IPS-11a (cell line): ENCODE results near the gene TSPYL2.

Experiments
- H3K4me3 ChIP-seq: one replicate; pipeline ENCODE4 v1.5.1; 2013; ENCODE audit warnings: low read depth, low read length, control low read depth

Gene TSPYL2

GRCh38 chrX:53081925-53082772 is at the start of gene TSPYL2:
Gene TSPYL2, plus strand, starts transcription at chrX:53082367. Its CDS starts 132 bp downstream, at chrX:53082499.
- H3K4me3 ChIP-seq: peak within 1 kb of the TSS; percentile 55

DNA sequence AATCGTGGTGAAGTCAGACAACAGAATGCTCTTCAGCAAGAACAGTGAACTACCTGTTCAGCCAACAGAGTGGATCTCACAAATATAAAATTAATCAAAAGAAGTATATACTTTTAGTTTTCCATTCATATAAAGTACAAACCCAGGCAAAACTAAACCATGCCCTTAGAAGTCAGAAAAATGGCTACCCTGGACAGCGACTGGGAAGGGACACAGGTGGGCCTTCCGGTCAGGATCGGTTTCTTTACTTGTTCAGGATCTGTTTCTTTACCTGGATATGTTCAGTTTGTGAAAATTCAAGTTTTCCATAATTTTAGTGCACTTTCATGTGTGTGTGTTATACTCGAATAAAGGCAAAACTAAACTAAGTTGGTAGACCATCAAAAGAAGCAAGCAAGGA is 46.0 kb upstream of the TSPYL2 start:
- H3K4me3 ChIP-seq: no peak overlapping the region

GRCh38 chrX:53039236-53039635 is 42.9 kb upstream of the TSPYL2 start:
- H3K4me3 ChIP-seq: no peak overlapping the region

DNA sequence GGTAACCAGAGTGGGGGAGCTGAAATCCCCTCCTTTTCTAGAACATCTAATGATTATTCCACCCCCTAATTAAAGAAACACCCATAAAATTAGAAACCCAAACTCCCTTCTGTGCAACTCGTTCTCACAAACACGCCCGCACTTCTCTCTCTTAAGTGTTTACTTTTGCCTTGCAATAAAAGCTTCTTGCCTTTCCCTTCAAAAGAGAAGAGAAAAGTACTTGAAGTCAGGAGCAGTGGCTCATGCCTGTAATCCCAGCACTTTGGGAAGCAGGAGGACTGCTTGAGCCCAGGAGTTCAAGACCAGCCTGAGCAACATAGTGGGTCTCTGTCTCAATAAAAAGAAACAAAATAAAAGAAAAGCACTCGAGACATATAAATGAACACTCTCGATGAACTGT is 37.2 kb upstream of the TSPYL2 start:
- no peak overlapping the region for H3K4me3 ChIP-seq

- H3K4me3 ChIP-seq: no peak overlapping the region
These were observed 34.9 kb upstream of the TSPYL2 start for GRCh38 chrX:53047228-53047627.

GRCh38 chrX:53048169-53049126 is 33.7 kb upstream of the TSPYL2 start, which contains the start of gene GPR173:
Gene GPR173, plus strand, starts transcription at chrX:53048789. Its CDS starts 27,833 bp downstream, at chrX:53076622.
- peak within 1 kb of the TSS; percentile 51 for H3K4me3 ChIP-seq

DNA sequence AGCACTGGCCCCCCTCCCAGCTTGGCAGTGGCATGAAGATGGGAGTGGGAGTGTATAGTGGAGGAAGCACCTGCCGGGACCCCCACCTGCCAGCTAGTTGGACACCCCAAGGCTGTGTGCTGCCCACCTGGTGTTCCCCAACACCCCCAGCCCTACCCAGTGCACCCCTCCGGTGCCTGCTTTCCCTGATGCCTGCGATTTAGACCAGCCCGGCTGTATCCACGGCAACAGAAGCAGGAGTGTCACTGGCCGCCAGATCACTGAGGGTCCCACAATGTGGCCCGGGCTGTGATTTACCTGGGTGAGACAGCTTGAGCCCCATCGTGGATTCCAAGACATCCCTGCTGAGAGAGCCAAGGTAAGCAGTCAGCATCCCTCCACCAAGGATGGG is 33.0 kb upstream of the TSPYL2 start:
- H3K4me3 ChIP-seq: peak overlapping the region; percentile 2

GRCh38 chrX:53050841-53051240 is 31.3 kb upstream of the TSPYL2 start:
- H3K4me3 ChIP-seq: no peak overlapping the region

GRCh38 chrX:53055244-53055849 is 26.8 kb upstream of the TSPYL2 start:
- H3K4me3 ChIP-seq: no peak overlapping the region

GRCh38 chrX:53056292-53056691 is 25.9 kb upstream of the TSPYL2 start:
- no peak overlapping the region for H3K4me3 ChIP-seq

DNA sequence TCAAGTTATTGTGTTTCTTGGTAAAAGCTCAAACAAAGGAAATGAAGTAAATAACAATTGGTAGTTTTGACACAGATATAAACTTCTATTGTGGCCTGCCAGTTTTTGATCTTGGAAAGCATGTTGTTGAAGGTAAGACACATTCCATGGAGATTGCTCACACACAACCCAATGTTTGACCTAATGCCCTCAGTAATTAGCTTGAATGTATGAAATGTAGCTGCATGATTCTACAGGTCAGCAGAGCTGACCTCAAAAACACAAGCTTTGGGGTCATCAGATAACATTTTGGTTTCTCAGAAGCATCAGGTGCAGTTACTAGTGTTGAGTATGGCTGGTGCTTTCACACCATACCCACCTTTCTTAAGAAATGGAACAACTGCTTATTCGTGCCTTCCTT is 17.1 kb upstream of the TSPYL2 start:
- no peak overlapping the region for H3K4me3 ChIP-seq

DNA sequence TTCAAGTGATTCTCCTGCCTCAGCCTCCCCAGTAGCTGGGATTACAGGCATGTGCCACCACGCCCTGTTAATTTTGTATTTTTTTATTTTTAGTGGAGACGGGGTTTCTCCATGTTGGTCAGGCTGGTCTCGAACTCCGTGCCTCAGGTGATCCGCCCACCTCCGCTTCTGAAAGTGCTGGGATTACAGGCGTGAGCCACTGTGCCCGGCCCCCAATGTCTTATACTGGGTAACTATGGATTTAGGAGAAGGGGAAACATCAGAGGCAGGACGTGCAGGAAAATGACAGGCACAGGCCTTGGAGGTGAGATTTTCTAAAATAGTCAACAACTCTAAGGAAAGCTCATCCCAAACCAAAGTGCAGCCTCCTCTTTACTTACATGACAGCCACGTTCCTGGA is 11.1 kb upstream of the TSPYL2 start:
- H3K4me3 ChIP-seq: no peak overlapping the region

DNA sequence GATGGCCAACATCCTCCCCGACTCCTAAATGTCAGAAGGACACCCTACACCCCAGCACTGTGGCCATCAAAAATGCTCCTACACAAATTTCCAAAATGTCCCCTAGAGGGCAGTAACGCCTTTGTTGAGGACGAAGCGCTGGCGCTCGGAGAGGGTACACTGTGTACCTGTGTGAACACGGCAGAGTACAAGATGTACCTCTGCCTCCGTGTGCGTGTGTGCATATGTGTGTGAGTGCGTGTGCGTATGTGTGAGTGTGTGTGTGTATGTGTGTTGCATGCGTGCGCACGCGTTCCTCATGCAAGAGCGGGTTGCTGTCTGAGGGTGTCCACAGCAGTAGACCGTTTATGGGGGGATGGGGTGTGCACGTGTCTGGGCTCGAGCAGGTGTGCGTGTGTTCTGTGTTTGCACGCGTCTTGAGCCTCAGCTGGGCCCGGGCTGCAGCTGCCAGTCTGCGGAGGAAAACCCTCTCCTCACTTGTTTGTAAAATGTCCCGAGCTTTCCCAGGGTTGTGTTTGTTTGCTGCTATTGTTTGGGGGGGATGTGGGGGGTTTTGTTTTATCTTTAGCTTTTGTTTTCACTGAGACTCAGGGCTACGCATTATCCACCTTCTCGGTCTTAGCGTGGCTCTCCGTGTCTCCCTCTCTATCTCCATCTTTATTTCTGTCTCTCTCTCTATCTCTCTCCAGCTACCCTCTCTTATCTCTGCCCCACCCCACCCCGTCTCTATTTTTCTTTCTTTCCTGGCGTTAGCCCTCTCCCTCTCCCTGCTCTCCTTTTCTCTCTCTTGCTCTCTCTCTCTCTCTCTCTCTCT is 10.4 kb upstream of the TSPYL2 start:
- H3K4me3 ChIP-seq: peak overlapping the region; percentile 41

DNA sequence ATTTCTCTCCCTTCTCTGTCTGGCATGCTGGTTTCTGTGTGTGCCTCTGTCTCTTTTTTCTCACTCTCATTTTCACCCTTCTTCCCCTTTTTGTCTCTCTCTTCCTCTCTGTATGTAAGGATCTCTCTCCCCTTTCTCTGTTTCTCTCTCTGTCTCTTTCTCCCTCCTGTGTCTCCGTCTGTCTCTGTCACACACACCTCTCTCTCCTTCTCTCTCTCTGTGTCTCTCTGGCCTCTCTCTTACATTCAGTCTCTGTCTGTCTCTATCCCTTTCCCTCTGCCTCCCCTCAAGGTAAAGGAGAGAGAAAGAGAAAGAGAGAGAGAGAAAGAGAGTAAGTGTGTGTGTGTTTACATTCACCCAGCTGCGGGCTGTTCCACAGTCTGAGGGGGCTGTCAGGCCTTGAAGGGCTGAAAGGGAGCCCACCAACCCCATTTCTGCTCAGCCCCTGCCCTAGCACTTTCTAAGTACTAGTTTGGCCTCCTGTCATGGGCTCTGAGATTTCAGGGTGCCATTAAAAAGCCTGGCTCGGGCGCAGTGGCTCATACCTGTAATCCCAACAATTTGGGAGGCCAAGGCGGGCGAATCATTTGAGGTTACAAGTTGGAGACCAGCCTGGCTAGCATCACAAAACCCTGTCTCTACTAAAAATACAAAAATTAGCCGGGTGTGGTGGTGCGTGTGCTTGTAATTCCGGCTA is 9.6 kb upstream of the TSPYL2 start:
- H3K4me3 ChIP-seq: no peak overlapping the region

DNA sequence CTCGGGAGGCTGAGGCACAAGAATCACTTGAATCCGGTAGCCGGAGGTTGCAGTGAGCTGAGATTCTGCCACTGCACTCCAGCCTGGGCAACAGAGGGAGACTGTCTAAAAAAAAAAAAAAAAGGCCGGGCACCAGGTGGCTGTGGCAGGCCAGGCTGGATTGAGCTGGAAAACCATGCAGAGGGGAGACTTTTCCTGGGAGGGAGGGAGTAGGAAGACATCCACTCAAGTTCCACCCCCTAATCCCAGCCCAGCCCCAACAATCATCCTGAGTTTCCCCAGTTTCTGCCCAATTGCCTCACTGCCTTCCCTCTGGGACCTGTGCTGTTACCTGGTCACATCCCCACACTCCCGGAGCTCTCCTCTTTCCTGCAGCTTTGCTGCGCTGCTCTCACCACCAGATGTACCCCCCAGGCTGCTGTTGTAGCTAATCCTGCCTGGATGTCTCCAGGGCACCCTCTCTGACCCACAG is 9.0 kb upstream of the TSPYL2 start:
- no peak overlapping the region for H3K4me3 ChIP-seq

DNA sequence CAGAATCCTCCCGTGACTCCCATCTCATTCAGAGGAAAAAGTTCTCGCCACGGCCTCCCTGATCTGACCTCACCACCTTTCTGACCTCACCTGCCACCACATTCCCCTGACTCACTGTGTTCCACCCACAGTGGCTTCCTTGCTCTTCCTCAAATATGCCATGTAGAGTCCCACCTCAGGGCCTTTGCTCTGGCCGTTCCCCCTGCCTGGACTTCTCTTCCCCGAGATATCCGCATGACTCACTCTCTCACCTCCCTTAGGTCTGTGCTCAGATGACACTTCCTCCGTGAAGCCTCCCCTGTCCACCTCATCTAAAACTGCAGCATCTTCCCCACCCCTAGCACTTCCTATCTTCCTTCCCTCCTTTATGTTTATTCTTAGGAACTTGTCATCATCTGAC is 7.2 kb upstream of the TSPYL2 start:
- no peak overlapping the region for H3K4me3 ChIP-seq

GRCh38 chrX:53076671-53077070 is 5.5 kb upstream of the TSPYL2 start:
- H3K4me3 ChIP-seq: no peak overlapping the region

- no peak overlapping the region for H3K4me3 ChIP-seq
These were observed 4.7 kb upstream of the TSPYL2 start for GRCh38 chrX:53077207-53078197.
